Glomerular endothelial cell (primary cell): ENCODE measurements around the gene ZNF783. TPM values are rescaled to one million over a fixed set of nuclear protein-coding genes. Genes with fewer than 3 reads are reported as not detected.
"Not testable (repeated sequence)": the region's sequence is repeated elsewhere in the genome, so short reads cannot be mapped to it uniquely, and the experiment has no call there.

ENCODE experiments used
- DNase-seq: peaks from one replicate; pipeline ENCODE4 v3.0.0-alpha.2; 2011; ENCODE audit warnings: low read depth, low spot score; ENCODE audit errors: extremely low read depth
- total RNA-seq: library from RNA; depleted of rRNA; stranded (reverse); fragments of >200 nt; gene quantifications from 2 replicates; pipeline ENCODE4 v1.2.3, GENCODE V29; 2015

Gene ZNF783
- total RNA-seq, result 7.1 and 12.1 TPM in 2 replicates

DNA sequence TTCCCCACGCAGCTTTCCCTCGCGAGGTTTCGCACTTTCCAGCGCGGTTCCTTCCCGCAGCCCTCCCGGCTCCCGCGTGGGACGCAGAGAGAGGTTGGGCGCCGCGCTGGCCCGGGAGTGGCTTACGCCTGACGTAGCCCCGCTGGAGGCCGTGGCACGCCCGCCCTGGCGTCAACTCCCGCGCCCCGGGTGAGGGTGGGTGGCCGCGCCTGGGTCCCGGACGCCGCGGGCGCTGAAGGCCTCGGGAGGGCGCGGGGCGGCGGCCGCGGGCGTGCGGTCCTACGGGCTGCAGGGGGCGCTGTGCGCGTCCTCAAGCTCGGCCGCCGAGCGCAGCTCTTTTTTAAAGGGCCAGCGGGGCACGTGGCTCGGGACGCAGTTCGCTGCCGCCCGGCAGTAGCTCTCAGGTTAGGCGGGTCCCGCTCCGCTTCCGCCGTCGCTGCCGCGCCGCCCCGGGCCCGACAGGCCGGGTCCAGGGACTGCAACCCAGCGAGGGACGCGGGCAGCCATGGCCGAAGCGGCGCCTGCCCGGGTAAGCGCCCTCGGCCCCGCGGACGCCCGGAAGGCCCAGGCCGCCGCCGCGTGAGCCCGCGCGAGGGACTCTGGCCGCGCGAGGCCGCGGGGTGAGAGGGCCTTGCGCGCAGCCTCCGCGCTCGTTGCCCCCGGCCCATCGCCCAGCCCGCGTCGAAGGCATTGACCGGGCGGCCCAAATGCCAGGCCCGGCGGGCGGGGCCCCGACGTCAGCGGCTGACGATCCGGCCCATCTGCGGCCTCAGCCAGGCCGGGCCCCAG, at the start of gene ZNF783:
TSS of gene ZNF783 (plus strand) at position 368 of the 789 bp plus-strand sequence. CDS start at position 506, 138 bp downstream.
- no peak for DNase-seq

DNA sequence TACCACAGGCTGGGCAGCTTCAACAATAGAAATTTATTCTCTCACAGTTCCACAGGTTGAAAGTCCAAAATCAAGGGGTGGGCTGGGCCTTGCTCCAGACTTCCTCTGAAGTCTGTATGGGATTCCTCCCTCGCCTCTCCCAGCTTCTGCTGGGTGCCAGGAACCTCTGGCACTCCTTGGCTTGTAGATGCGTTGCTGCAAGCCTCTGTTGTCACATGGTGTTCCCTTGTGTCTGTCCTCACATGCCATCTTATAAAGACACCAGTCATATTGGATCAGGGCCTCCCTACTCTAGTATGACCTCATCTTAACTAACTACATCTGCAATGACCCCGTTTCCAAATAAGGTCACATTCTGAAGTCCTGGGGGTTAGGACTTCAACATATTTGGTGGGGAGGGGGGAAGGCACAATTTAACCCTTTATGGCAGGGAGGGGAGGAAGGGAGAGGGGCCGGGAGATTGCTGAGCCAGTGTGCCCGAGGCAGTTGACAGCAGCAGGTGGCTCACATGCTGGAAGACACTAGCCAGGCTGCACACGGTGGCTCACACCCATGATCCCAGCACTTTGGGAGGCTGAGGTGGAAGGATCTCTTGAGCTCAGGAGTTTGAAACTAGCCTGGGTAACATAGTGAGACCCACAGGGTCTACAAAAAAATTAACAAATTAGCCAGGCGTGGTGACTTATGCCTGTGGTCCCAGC, 47.8 kb upstream of the ZNF783 start:
- DNase-seq, result no peak

GRCh38 chr7:149216402-149216801, 45.6 kb upstream of the ZNF783 start:
- DNase-seq, result no peak

DNA sequence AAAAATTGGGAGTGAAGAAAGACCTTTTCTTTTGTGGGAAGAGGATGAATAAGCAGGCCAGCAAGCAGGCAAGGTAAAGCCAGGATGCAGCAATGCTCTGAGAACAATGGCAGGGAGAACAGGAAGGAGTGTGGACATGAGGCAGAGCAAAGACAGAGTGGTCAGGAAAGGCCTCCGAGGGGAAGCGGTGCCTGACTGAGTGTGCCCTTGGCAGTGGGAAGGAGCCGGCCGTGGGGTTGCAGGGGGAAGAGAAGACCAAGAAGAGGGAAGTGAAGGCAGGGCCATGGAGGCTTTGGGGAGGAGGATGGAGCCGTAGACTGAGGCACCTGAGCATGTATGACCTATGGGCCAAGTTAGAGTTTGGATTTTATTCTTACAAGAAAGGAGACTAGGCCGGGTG, 44.4 kb upstream of the ZNF783 start:
- no peak for DNase-seq

GRCh38 chr7:149218469-149219420, 43.3 kb upstream of the ZNF783 start:
- DNase-seq, result no peak

DNA sequence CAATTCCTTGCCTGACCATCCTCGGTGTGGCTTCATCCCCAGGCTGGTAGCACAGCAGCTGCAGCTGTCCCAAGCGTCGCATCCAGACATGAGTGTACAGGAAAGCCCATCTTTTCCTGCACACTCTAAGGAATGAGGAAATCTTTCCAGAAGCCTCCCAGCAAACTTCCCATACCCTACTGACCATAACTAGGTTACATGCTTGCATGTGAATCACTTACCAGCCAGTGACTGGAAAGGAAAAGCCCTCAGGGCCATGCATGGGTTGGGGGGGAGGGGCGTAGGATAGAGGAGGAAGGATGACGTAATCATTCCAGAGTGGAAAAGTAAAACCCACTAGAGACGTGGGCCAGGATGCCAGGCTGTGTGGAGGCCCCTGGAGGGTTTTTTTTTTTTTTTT, 41.5 kb upstream of the ZNF783 start:
- DNase-seq, result no peak

- no peak for DNase-seq
Observed at GRCh38 chr7:149223176-149223575, 38.8 kb upstream of the ZNF783 start.

- no peak for DNase-seq
Observed at GRCh38 chr7:149223761-149224160, 38.2 kb upstream of the ZNF783 start.

DNA sequence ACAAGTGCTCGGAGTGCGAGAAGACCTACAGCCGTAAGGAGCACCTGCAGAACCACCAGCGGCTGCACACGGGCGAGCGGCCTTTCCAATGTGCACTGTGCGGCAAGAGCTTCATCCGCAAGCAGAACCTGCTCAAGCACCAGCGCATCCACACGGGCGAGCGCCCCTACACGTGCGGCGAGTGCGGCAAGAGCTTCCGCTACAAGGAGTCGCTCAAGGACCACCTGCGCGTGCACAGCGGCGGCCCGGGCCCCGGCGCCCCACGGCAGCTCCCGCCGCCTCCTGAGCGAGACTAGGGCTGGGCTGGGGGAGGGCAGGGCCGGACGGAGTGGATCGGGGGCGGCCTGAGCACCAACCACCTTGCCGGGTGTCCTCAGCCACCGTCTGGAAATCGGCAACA, 37.6 kb upstream of the ZNF783 start:
- no peak for DNase-seq

- no peak for DNase-seq
Observed at GRCh38 chr7:149225106-149225505, 36.9 kb upstream of the ZNF783 start.

DNA sequence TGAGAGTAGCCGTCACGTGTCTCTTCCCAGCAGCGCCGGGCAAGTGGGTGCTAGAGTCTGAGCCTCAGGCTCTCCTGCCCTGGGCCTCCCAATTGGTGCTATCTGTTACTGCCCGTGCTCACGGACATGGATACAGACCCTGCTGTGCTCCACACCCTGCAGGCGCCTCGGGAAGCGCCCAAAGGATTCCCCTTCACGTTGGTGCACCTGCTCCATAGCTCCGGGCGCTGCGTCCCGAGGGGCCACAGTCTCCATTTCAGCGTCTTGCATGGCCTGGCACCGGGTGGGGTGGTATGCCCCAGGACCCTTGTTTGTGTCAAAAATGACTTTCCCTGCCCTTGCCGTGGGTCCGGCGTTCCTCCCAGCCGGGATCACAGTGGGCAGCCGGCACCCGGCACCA, 36.3 kb upstream of the ZNF783 start:
- DNase-seq, result no peak

- not testable (repeated sequence) for DNase-seq
Observed at GRCh38 chr7:149226366-149226765, 35.6 kb upstream of the ZNF783 start.

- DNase-seq, result no peak
Observed at GRCh38 chr7:149226840-149227494, 35.0 kb upstream of the ZNF783 start.

GRCh38 chr7:149228831-149229471, 33.0 kb upstream of the ZNF783 start:
- DNase-seq, result no peak

DNA sequence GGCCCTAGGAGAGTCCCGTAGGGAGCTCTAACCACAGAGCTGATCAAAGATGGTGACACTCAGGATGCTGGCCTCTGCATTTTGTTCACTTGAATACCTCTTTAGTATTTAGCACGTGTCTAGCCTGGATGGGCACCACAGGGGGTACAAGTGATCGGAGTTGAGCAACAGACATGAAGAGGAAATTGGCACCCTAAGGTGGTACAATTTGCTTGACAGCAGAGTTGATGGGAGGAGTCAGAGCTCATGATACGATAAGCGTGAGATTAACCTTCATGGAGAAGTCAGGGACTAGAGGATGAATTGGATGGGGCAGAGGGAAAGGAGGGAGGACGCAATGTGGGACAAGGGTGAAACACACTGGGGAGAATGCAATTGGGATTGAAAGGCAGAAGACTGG, 32.5 kb upstream of the ZNF783 start:
- DNase-seq, result no peak

- no peak for DNase-seq
Observed at GRCh38 chr7:149232362-149232761, 29.6 kb upstream of the ZNF783 start.

GRCh38 chr7:149233655-149234204, 28.3 kb upstream of the ZNF783 start:
- not testable (repeated sequence) for DNase-seq

DNA sequence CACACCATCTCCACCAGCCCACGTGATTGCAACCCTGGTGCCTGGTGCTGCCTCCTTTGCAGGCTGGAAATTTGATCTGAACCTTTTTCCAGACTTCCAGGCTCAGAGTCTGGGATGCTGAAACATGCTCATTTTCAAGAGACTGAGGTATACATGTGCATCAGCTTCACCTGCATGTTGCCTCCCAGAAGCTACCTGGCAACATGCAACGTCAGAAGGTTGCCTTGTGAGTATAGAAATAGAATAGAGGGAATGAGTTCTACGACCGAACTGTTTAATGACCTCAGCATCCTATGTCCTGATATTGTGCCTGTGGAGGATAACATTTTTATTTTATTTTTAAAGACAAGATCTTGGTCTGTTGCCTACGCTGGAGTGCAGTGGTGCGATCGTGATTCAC, 24.5 kb upstream of the ZNF783 start:
- DNase-seq, result no peak

GRCh38 chr7:149238051-149238450, 23.9 kb upstream of the ZNF783 start:
- DNase-seq, result no peak
